Panc1 (cell line): ENCODE data around the gene TNIK. TPM values are rescaled to one million over a fixed set of nuclear protein-coding genes. Genes with fewer than 3 reads are reported as not detected.
"Not testable (repeated sequence)": the region's sequence is repeated elsewhere in the genome, so short reads cannot be mapped to it uniquely, and the experiment has no call there.

Experiments used
- ATAC-seq: fragments of 200-7000 bp; cut with Tn5 transposase; 2 replicates; pipeline ENCODE4 v1.9.1; 2020; ENCODE audit warnings: mild to moderate bottlenecking, moderate library complexity
- BruUV-seq: library from RNA; stranded (reverse); fragments of 400-500 nt; replicated peaks from 2 replicates; lab custom pipeline; 2021; lab: Mats Ljungman, UMichigan
- CTCF ChIA-PET: fragments of 300-600 bp; sonication (Branson Sonifier 250); formaldehyde crosslinking; loops from one replicate; lab custom pipeline; 2022; ENCODE audit warnings: antibody characterized with exemption; lab: Charles Lee
- POLR2A ChIA-PET: fragments of 300-600 bp; sonication (Branson Sonifier 250); formaldehyde crosslinking; loops from one replicate; lab custom pipeline; 2022; ENCODE audit warnings: antibody characterized with exemption; lab: Charles Lee
- DNase-seq: peaks from one replicate; pipeline ENCODE4 v3.0.0-alpha.2; 2010; ENCODE audit warnings: low read depth, low spot score
- H3K27ac ChIP-seq: 2 replicates; pipeline ENCODE4 v1.5.1; 2011; ENCODE audit warnings: mild to moderate bottlenecking, low read length, inconsistent platforms
- H3K27me3 ChIP-seq: fragments of 200-500 bp; sonication (Bioruptor generic); 2 replicates; pipeline ENCODE4 v1.6.0; 2014; ENCODE audit warnings: low read length, inconsistent platforms; ENCODE audit not compliant: control insufficient read depth, insufficient read depth
- H3K36me3 ChIP-seq: fragments of 200-500 bp; sonication (Bioruptor generic); 2 replicates; pipeline ENCODE4 v1.5.1; 2014; ENCODE audit warnings: inconsistent platforms, mild to moderate bottlenecking, low read length, moderate library complexity; ENCODE audit not compliant: control insufficient read depth, insufficient read depth
- H3K4me1 ChIP-seq: 2 replicates; pipeline ENCODE4 v1.5.1; 2011; ENCODE audit warnings: inconsistent platforms, mild to moderate bottlenecking, low read length, moderate library complexity; ENCODE audit not compliant: control insufficient read depth, insufficient read depth
- H3K4me3 ChIP-seq, 2 experiments: 2 replicates each; pipeline ENCODE4 v1.5.1; 2011 to 2012; ENCODE audit warnings: low read depth in 2 of 2, low read length in 2 of 2, mild to moderate bottlenecking in 2 of 2, inconsistent platforms in 1 of 2, moderate library complexity in 1 of 2
- H3K9me3 ChIP-seq: fragments of 200-500 bp; sonication (Bioruptor generic); 2 replicates; pipeline ENCODE4 v1.5.1; 2014; ENCODE audit warnings: low read depth, mild to moderate bottlenecking, inconsistent platforms, low read length, moderate library complexity; ENCODE audit not compliant: control insufficient read depth, insufficient read depth
- POLR2AphosphoS5 ChIP-seq: IDR thresholded peaks from 2 replicates; pipeline ENCODE4 v1.6.1; 2012; ENCODE audit warnings: mild to moderate bottlenecking, low read depth, low read length, moderate library complexity
- SIN3A ChIP-seq: IDR thresholded peaks from 2 replicates; pipeline ENCODE4 v1.6.1; 2012; ENCODE audit warnings: low read depth, mild to moderate bottlenecking, low read length, moderate library complexity, borderline replicate concordance; ENCODE audit not compliant: insufficient read depth
- TCF7L2 ChIP-seq: IDR thresholded peaks from 2 replicates; pipeline ENCODE4 v1.6.1; 2011; ENCODE audit warnings: mild to moderate bottlenecking, low read depth, low read length, inconsistent platforms
- in situ Hi-C: cut with HindIII; loops from 2 replicates; pipeline ENCODE4 v1.10.0; 2016; ENCODE audit warnings: low sequenced_read_pairs, low pct_unique_long_range_greater_than_20kb
- intact Hi-C: fragments of 100-400 bp; cut with micrococcal nuclease; formaldehyde crosslinking; loops from one replicate; pipeline ENCODE4 v1.10.0; 2022; ENCODE audit not compliant: unreplicated experiment
- total RNA-seq: library from RNA; stranded (reverse); gene quantifications from one replicate; pipeline ENCODE4 v1.2.1, GENCODE V29; 2021; ENCODE audit not compliant: unreplicated experiment
- TF ChIP-seq, protein P1 (sequence below): fragments of 450-650 bp; IDR thresholded peaks from 2 replicates; pipeline ENCODE4 v1.5.1; 2017; ENCODE audit warnings: mild to moderate bottlenecking
- TF ChIP-seq, protein P2 (sequence below), 2 experiments: IDR thresholded peaks; 2 replicates each; pipeline ENCODE4 v1.6.1; 2011 to 2012; ENCODE audit warnings: low read depth in 2 of 2, control low read depth in 1 of 2, low read length in 1 of 2, mild to moderate bottlenecking in 1 of 2, moderate library complexity in 1 of 2; ENCODE audit not compliant: insufficient read depth in 1 of 2

TNIK gene
- total RNA-seq, 1 experiment from 2014 or later, result 1.9 TPM

DNA sequence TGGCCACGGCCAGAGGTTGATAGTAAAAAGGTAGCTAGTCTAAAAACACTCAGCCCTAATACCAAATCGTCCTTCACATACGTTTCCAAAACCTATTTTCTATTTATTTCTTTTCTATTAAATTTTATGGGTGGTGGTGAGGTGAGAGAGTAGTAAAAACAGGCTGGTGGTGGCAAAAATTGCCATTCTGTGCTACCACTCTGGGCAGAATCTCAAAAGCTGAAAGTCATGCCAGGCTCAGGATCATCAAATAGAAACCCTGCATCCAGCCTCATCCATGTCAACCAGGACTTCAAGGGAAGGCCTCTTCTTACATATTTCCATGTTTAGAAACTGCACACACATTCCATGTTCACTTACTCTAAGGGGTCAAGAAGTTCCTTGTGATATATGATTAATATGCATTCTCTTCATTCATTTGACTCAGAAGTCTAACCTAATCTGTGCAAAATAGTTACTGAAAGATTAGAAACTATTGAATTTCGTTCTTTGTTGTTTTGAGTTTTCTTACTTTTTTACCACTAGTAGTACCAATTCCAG lies 153.1 kb downstream of the TNIK start:
- DNase-seq (no peak), ATAC-seq (no peak)
- Histone ChIP-seq H3K4me3 (no peak overlapping the region), H3K27ac (no peak overlapping the region), H3K27me3 (peaks cover 3% of the 10 kb centered on the region; the same call in 1 of the 2 replicates), H3K36me3 (no peaks in the 10 kb centered on the region), H3K4me1 (no peaks in the 10 kb centered on the region), H3K9me3 (no peaks in the 10 kb centered on the region)
- in situ Hi-C loops, result no loop called here
- no TSS peak for BruUV-seq
- TF ChIP-seq SIN3A, result no peak
- TF ChIP-seq, protein P1, sequence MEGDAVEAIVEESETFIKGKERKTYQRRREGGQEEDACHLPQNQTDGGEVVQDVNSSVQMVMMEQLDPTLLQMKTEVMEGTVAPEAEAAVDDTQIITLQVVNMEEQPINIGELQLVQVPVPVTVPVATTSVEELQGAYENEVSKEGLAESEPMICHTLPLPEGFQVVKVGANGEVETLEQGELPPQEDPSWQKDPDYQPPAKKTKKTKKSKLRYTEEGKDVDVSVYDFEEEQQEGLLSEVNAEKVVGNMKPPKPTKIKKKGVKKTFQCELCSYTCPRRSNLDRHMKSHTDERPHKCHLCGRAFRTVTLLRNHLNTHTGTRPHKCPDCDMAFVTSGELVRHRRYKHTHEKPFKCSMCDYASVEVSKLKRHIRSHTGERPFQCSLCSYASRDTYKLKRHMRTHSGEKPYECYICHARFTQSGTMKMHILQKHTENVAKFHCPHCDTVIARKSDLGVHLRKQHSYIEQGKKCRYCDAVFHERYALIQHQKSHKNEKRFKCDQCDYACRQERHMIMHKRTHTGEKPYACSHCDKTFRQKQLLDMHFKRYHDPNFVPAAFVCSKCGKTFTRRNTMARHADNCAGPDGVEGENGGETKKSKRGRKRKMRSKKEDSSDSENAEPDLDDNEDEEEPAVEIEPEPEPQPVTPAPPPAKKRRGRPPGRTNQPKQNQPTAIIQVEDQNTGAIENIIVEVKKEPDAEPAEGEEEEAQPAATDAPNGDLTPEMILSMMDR, result no peak
- no peak for TF ChIP-seq POLR2AphosphoS5
- no peak for TF ChIP-seq TCF7L2
- TF ChIP-seq, protein P2, sequence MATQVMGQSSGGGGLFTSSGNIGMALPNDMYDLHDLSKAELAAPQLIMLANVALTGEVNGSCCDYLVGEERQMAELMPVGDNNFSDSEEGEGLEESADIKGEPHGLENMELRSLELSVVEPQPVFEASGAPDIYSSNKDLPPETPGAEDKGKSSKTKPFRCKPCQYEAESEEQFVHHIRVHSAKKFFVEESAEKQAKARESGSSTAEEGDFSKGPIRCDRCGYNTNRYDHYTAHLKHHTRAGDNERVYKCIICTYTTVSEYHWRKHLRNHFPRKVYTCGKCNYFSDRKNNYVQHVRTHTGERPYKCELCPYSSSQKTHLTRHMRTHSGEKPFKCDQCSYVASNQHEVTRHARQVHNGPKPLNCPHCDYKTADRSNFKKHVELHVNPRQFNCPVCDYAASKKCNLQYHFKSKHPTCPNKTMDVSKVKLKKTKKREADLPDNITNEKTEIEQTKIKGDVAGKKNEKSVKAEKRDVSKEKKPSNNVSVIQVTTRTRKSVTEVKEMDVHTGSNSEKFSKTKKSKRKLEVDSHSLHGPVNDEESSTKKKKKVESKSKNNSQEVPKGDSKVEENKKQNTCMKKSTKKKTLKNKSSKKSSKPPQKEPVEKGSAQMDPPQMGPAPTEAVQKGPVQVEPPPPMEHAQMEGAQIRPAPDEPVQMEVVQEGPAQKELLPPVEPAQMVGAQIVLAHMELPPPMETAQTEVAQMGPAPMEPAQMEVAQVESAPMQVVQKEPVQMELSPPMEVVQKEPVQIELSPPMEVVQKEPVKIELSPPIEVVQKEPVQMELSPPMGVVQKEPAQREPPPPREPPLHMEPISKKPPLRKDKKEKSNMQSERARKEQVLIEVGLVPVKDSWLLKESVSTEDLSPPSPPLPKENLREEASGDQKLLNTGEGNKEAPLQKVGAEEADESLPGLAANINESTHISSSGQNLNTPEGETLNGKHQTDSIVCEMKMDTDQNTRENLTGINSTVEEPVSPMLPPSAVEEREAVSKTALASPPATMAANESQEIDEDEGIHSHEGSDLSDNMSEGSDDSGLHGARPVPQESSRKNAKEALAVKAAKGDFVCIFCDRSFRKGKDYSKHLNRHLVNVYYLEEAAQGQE (IDR thresholded peaks at IDR 0.05; ENCODE audit: insufficient read depth in 1 of 2, low read depth in 2 of 2, low read length in 1 of 2), result no peak
- intact Hi-C loops, result no loop called here
- POLR2A ChIA-PET, result no interaction called here
- CTCF ChIA-PET, result no interaction called here

DNA sequence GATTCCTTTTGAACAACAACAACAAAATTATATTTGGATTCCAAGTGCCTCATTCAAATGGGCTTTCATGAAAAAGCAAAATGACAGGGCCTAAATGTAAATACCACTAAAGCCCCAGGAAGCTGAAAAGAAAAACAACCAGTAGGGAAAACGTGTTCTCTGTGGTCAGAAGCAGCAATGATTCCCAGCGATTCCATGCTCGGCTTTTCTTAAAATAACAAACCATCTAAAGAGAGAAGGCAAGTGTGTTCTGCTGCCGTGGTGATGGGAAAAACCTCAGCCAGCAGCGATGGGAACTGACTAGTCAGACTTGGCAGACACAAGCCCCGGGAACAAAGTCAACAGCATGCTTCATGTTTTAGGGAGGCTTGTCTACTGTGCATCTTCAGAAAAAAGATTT lies 153.6 kb downstream of the TNIK start:
- CTCF ChIA-PET, result no interaction called here
- no peaks in the 10 kb centered on the region for H3K9me3 ChIP-seq
- BruUV-seq, result no TSS peak
- H3K4me3 ChIP-seq, result no peak overlapping the region
- no peak for TF ChIP-seq TCF7L2
- TF ChIP-seq, protein P2 (IDR thresholded peaks at IDR 0.05; ENCODE audit: insufficient read depth in 1 of 2, low read depth in 2 of 2, low read length in 1 of 2), result no peak
- no peak for TF ChIP-seq POLR2AphosphoS5
- no peak for TF ChIP-seq SIN3A
- TF ChIP-seq, protein P1, result no peak
- peaks cover 3% of the 10 kb centered on the region; the same call in 1 of the 2 replicates for H3K27me3 ChIP-seq
- H3K36me3 ChIP-seq, result no peaks in the 10 kb centered on the region
- intact Hi-C loops (no loop called here), in situ Hi-C loops (no loop called here)
- ATAC-seq (0 out of 2 replicates have a peak, but pooled peaks have one; percentile 34), DNase-seq (no peak)
- no peaks in the 10 kb centered on the region for H3K4me1 ChIP-seq
- POLR2A ChIA-PET, result no interaction called here
- H3K27ac ChIP-seq, result no peak overlapping the region

DNA sequence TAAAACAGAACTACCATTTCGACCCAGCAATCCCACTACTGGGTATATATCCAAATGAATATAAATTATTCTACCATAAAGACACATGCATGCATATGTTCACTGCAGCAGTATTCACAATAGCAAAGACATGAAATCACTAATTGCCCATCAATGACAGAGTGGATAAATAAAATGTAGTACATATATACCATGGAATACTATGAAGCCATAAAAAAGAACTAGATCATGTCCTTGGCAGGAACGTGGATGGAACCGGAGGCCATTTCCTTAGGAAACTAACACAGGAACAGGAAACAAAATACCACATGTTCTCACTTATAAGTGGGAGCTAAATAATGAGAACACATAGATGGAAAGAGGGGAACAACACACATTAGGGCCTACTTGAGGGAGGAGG lies 154.4 kb downstream of the TNIK start:
- ATAC-seq, in situ Hi-C loops, DNase-seq, H3K36me3 ChIP-seq, H3K9me3 ChIP-seq, H3K4me1 ChIP-seq, H3K27me3 ChIP-seq, BruUV-seq, intact Hi-C loops, H3K4me3 ChIP-seq, CTCF ChIA-PET, H3K27ac ChIP-seq: not testable (repeated sequence)
- POLR2A ChIA-PET, result interaction anchor here (1.0 kb wide), 1 partner anchor 10 kb away, joined by 3 read pairs; no protein-coding TSS in a partner anchor
